ENCODE results near the gene ZNF724.

ZNF724 gene

GRCh38 chr19:23222998-23223652 is 27.1 kb downstream of the ZNF724 start:
- DNase-seq = no peak

- no peak for DNase-seq
Observed at GRCh38 chr19:23203841-23204344, 46.3 kb downstream of the ZNF724 start.

GRCh38 chr19:23190341-23190740 is 59.9 kb downstream of the ZNF724 start:
- no peak for DNase-seq

GRCh38 chr19:23183251-23183650 is 66.9 kb downstream of the ZNF724 start:
- no peak for DNase-seq

All from stimulated activated CD4-positive, alpha-beta T cell treated with anti-CD3 and anti-CD28 coated beads, Interleukin-2, amount 100 ng/mL, for 48 hours (primary cell).